NCI-H146 treated with DMSO at 0.1 percent for 48 hours (cell line): Measurements from ENCODE around the gene HBM.
A peak's percentile ranks its signal among the peaks of the same experiment; 100 is the strongest.
"Not testable (repeated sequence)": the region's sequence is repeated elsewhere in the genome, so short reads cannot be mapped to it uniquely, and the experiment has no call there.

Experiments used
- DNase-seq: peaks from one replicate; lab custom pipeline; 2025; ENCODE audit not compliant: unreplicated experiment; lab: John Stamatoyannopoulos, UW

HBM gene

GRCh38 chr16:165539-166374 lies at the start of gene HBM:
HBM (plus strand) TSS chr16:165978; CDS start chr16:165998, 20 bp downstream.
- no peak for DNase-seq

- no peak for DNase-seq
These were observed 49.8 kb upstream of the HBM start for GRCh38 chr16:116015-116414.

- peak; percentile 44 for DNase-seq
These were observed 48.1 kb upstream of the HBM start for GRCh38 chr16:117379-118365.

- DNase-seq, result no peak
These were observed 46.9 kb upstream of the HBM start for GRCh38 chr16:118857-119256.

GRCh38 chr16:119295-119694 lies 46.5 kb upstream of the HBM start:
- no peak for DNase-seq

- no peak for DNase-seq
These were observed 45.8 kb upstream of the HBM start for GRCh38 chr16:119835-120491.

GRCh38 chr16:120756-121155 lies 45.0 kb upstream of the HBM start:
- no peak for DNase-seq

GRCh38 chr16:122361-122760 lies 43.4 kb upstream of the HBM start:
- DNase-seq, result no peak

GRCh38 chr16:123558-124350 lies 42.0 kb upstream of the HBM start:
- not testable (repeated sequence) for DNase-seq

GRCh38 chr16:125011-125410 lies 40.8 kb upstream of the HBM start:
- no peak for DNase-seq

- no peak for DNase-seq
These were observed 36.7 kb upstream of the HBM start for GRCh38 chr16:129075-129474.

- no peak for DNase-seq
These were observed 35.1 kb upstream of the HBM start for GRCh38 chr16:130533-131173.

- DNase-seq, result no peak
These were observed 33.7 kb upstream of the HBM start for GRCh38 chr16:132120-132519.

- DNase-seq, result no peak
These were observed 32.1 kb upstream of the HBM start for GRCh38 chr16:133716-134115.

- DNase-seq, result no peak
These were observed 27.7 kb upstream of the HBM start for GRCh38 chr16:138049-138417.

GRCh38 chr16:140175-140857 lies 25.5 kb upstream of the HBM start:
- no peak for DNase-seq

GRCh38 chr16:142405-142967 lies 23.3 kb upstream of the HBM start:
- no peak for DNase-seq

GRCh38 chr16:143047-143446 lies 22.7 kb upstream of the HBM start:
- no peak for DNase-seq

- no peak for DNase-seq
These were observed 22.3 kb upstream of the HBM start for GRCh38 chr16:143456-143855.
